Tibial nerve (tissue), 4 donors: Measurements from ENCODE around the gene TEKT3.

Experiments
- EP300 ChIP-seq, 2 donors: sonication (generic); formaldehyde crosslinking; IDR thresholded peaks; one replicate each; pipeline ENCODE4 v1.6.1; 2017; ENCODE audit warnings: antibody characterized with exemption in 2 of 2, mild to moderate bottlenecking in 1 of 2
- TF ChIP-seq, protein P1 (sequence below), 5 experiments: fragments of 200-600 bp in 3 of 5; fragments of 450-650 bp in 2 of 5; sonication (generic) in 3 of 5; IDR thresholded peaks; one replicate each; pipeline ENCODE4 v1.5.1; 2016 to 2019; ENCODE audit warnings: antibody characterized with exemption in 5 of 5, mild to moderate bottlenecking in 3 of 5, moderate library complexity in 2 of 5

DNA sequence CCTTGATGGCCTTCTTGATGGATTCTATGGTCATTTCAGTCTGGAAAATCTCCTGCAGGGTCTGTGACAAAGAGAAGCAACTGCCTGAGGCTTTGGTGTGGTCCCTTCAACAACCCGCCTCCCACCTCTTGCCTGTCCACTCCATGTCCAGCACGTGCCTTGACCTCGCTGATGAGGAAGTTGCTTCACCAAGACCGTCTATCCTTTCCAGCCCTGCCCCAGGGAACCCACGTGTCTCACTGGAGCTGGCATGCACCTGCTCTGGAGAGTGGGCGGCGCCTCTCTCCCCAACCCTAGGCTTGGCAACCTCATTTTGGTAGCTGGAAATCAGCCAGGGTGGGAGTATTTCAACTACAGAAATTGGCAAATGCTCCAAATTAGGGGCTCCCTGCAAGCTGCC, 32.6 kb downstream of the TEKT3 start:
- TF ChIP-seq EP300 (IDR thresholded peaks at IDR 0.05): no peak
- TF ChIP-seq, protein P1, sequence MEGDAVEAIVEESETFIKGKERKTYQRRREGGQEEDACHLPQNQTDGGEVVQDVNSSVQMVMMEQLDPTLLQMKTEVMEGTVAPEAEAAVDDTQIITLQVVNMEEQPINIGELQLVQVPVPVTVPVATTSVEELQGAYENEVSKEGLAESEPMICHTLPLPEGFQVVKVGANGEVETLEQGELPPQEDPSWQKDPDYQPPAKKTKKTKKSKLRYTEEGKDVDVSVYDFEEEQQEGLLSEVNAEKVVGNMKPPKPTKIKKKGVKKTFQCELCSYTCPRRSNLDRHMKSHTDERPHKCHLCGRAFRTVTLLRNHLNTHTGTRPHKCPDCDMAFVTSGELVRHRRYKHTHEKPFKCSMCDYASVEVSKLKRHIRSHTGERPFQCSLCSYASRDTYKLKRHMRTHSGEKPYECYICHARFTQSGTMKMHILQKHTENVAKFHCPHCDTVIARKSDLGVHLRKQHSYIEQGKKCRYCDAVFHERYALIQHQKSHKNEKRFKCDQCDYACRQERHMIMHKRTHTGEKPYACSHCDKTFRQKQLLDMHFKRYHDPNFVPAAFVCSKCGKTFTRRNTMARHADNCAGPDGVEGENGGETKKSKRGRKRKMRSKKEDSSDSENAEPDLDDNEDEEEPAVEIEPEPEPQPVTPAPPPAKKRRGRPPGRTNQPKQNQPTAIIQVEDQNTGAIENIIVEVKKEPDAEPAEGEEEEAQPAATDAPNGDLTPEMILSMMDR (IDR thresholded peaks at IDR 0.05): no peak
